ENCODE data around the gene GLRA2.

The GLRA2 gene

GRCh38 chrX:14700982-14701381 lies 171.6 kb downstream of the GLRA2 start:
- DNase-seq (ENCODE audit: low read depth in 2 of 2), result no peak

- no peak for DNase-seq (ENCODE audit: low read depth in 2 of 2)
Measured at GRCh38 chrX:14702145-14702544, 172.8 kb downstream of the GLRA2 start.

GRCh38 chrX:14712096-14712495 lies 182.8 kb downstream of the GLRA2 start:
- DNase-seq (ENCODE audit: low read depth in 2 of 2), result no peak

DNA sequence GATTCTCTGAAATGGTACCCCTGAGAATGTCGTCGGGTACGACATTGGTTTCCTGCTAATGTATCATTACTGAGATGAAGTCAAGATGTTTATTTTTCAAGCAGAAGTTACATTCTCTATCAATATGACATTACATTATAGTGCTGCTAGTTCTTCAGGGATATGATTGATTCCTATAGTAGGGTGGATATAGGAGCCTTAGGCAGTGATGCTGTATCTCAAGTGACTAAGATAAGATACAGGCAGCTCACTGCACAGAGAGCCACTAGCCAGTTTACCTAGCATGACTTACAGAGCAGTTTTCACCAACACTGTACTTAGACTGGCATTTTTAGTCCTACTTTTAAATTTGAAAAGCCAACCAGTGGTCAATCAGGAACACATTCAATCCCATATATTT lies 188.6 kb downstream of the GLRA2 start:
- DNase-seq (ENCODE audit: low read depth in 2 of 2), result no peak

DNA sequence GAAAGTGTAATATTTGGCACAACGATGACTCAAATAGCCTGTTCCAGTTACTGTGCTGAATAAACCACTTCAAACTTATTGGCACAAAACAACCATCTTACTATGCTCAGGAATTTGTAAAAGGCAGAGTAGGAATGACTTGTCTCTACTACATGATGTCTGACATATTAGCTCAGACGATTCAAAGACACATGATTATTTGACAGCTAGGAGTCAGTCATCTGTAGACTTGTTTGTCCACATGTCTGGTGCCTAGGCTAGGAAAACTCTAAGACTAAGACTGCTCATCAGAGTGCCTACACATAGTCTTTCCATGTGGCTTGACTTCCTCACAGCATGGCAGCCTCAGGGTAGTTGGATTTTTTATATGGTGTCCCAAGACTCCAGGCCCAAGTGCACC lies 189.1 kb downstream of the GLRA2 start:
- no peak for DNase-seq (ENCODE audit: low read depth in 2 of 2)

DNA sequence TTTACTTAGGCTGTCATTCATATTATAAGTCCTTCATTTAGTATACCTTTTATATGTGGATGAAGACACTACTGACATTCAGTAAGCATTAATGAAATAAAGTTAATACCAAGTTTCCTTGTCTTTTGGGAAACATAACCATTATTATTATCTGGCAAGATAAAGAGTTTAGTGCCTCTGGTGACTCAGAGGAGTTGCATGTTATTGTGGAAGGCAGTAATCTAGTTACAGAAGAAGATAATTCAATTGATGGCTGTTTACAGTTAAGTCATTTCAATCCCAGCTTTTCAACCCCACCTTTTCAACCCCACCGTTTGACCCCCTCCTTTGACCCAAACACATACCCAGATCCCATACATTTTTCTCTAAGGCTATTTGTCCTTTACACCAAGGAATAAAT lies 199.7 kb downstream of the GLRA2 start:
- DNase-seq (ENCODE audit: low read depth in 2 of 2), result no peak

GRCh38 chrX:14738643-14739042 lies 209.3 kb downstream of the GLRA2 start:
- no peak for DNase-seq (ENCODE audit: low read depth in 2 of 2)

GRCh38 chrX:14753441-14753840 lies 224.1 kb downstream of the GLRA2 start:
- no peak for DNase-seq (ENCODE audit: low read depth in 2 of 2)

DNA sequence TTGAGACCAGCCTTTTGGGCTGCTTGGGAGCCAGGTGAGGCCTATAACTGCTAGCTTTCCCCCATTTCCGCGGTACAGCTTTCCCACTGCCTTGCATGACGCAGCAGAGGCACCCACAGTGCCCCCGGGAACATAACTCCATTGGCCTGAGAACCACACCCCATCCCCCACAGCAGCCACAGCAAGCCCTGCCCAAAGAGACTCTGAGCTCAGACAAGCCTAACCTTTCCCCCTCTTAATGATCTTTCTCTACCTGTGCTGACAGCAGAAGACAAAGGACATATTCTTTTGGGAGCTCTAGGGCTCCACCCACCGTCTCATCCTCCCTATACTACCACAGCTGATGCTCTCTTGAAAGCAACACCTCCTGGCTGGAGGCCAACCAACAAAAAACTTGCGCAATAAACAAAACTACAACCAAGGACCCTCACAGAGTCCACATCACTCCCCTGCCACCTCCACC lies 228.7 kb downstream of the GLRA2 start:
- no peak for DNase-seq (ENCODE audit: low read depth in 2 of 2)

- no peak for DNase-seq (ENCODE audit: low read depth in 2 of 2)
Measured at GRCh38 chrX:14775416-14775815, 246.1 kb downstream of the GLRA2 start.

DNA sequence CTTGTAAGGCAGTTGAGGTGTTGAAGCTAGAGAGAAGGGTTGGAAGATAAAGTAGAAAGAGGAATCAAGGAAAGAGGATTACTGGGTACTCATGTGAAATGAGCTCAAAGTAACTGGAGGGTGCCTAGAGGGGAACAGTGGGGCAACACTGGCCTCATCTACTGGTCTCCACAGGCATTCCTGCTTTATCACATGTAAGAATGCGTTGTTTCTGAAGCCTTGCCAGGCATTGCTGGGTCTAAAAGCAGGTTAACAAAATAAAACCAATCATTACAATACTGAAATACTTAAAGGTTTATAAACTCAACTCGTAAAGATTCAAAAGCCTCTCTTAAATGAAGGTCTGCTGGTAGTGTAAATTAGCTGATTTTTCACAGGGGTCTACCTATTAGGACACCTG lies 247.6 kb downstream of the GLRA2 start:
- no peak for DNase-seq (ENCODE audit: low read depth in 2 of 2)

DNA sequence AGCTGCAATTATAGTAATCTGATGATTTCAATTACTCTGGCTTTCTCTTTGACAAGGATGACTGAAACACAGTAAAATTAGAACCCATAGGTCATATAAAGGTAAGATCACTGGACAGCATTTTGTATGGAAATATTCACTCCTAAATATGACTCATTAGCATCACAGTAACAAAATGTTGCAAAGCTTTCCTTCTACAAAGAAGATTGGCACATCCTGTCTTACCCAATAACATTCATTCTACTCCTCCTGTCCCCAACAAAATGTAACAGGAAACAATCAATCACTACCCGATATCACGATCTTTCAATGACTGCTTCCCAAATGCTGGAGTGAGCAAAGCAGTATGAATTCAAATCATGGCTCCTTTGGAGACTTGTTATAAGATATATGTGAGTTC lies 248.2 kb downstream of the GLRA2 start:
- no peak for DNase-seq (ENCODE audit: low read depth in 2 of 2)

- DNase-seq (ENCODE audit: low read depth in 2 of 2), result no peak
Measured at GRCh38 chrX:14779580-14779979, 250.2 kb downstream of the GLRA2 start.
